Measurements from ENCODE around the gene AGAP1. TPM values are rescaled to one million over a fixed set of nuclear protein-coding genes. Genes with fewer than 3 reads are reported as not detected.

The AGAP1 gene
- polyA plus RNA-seq, 1 donor from 2014 or later, result 17.4 TPM

DNA sequence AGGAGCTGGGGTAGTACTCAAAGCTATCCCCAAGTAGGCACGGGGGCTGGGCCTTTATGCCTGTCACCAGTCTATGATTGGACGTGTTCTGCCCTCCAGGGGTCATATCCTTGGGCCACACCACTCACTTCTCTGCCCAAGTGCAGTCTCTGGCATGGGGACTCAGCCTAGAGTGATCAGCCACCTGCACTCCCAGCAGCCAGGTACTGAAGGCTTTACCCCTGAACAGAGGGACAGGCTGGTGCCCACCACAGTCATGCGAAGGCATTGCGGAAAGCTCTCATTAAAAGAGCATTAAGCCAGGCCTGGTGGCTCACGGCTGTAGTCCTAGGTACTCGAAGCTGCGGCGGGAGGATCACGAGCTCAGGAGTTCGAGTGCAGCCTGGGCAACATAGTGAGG, 199.4 kb downstream of the AGAP1 start:
- no peak overlapping the region for H3K9ac ChIP-seq (ENCODE audit: low read length)
- no peak for TF ChIP-seq MXI1 (conservative IDR thresholded peaks at IDR 0.05; ENCODE audit: poor library complexity, severe bottlenecking)
- no peak for TF ChIP-seq POLR2AphosphoS5 (IDR thresholded peaks at IDR 0.05)
- no peak for TF ChIP-seq EZH2 (IDR thresholded peaks at IDR 0.05; ENCODE audit: borderline replicate concordance, insufficient read depth, low read length, poor library complexity, severe bottlenecking)
- TF ChIP-seq, protein P1, sequence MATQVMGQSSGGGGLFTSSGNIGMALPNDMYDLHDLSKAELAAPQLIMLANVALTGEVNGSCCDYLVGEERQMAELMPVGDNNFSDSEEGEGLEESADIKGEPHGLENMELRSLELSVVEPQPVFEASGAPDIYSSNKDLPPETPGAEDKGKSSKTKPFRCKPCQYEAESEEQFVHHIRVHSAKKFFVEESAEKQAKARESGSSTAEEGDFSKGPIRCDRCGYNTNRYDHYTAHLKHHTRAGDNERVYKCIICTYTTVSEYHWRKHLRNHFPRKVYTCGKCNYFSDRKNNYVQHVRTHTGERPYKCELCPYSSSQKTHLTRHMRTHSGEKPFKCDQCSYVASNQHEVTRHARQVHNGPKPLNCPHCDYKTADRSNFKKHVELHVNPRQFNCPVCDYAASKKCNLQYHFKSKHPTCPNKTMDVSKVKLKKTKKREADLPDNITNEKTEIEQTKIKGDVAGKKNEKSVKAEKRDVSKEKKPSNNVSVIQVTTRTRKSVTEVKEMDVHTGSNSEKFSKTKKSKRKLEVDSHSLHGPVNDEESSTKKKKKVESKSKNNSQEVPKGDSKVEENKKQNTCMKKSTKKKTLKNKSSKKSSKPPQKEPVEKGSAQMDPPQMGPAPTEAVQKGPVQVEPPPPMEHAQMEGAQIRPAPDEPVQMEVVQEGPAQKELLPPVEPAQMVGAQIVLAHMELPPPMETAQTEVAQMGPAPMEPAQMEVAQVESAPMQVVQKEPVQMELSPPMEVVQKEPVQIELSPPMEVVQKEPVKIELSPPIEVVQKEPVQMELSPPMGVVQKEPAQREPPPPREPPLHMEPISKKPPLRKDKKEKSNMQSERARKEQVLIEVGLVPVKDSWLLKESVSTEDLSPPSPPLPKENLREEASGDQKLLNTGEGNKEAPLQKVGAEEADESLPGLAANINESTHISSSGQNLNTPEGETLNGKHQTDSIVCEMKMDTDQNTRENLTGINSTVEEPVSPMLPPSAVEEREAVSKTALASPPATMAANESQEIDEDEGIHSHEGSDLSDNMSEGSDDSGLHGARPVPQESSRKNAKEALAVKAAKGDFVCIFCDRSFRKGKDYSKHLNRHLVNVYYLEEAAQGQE (IDR thresholded peaks at IDR 0.05; ENCODE audit: borderline replicate concordance), result no peak
- no peak for TF ChIP-seq SMC3 (conservative IDR thresholded peaks at IDR 0.05; ENCODE audit: poor library complexity)
- TF ChIP-seq TAF1 (IDR thresholded peaks at IDR 0.05; ENCODE audit: low read depth), result no peak
- TF ChIP-seq, protein P2, sequence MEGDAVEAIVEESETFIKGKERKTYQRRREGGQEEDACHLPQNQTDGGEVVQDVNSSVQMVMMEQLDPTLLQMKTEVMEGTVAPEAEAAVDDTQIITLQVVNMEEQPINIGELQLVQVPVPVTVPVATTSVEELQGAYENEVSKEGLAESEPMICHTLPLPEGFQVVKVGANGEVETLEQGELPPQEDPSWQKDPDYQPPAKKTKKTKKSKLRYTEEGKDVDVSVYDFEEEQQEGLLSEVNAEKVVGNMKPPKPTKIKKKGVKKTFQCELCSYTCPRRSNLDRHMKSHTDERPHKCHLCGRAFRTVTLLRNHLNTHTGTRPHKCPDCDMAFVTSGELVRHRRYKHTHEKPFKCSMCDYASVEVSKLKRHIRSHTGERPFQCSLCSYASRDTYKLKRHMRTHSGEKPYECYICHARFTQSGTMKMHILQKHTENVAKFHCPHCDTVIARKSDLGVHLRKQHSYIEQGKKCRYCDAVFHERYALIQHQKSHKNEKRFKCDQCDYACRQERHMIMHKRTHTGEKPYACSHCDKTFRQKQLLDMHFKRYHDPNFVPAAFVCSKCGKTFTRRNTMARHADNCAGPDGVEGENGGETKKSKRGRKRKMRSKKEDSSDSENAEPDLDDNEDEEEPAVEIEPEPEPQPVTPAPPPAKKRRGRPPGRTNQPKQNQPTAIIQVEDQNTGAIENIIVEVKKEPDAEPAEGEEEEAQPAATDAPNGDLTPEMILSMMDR (IDR thresholded peaks at IDR 0.05; ENCODE audit: poor library complexity, severe bottlenecking), result no peak
- no peak for TF ChIP-seq RAD21 (conservative IDR thresholded peaks at IDR 0.05)
- TF ChIP-seq EP300 (conservative IDR thresholded peaks at IDR 0.05; ENCODE audit: poor library complexity, severe bottlenecking), result no peak
- H3K4me2 ChIP-seq (ENCODE audit: low read length), result no peak overlapping the region
- no peaks in the 10 kb centered on the region for H3K36me3 ChIP-seq (ENCODE audit: insufficient read depth, low read length)
- peaks cover 43% of the 10 kb centered on the region for H3K79me2 ChIP-seq (replicated peaks; ENCODE audit: insufficient read depth, low read length)
- H4K20me1 ChIP-seq (ENCODE audit: insufficient read depth), result no peaks in the 10 kb centered on the region
- H3K4me3 ChIP-seq (ENCODE audit: low read length), result no peak overlapping the region
- no peaks in the 10 kb centered on the region for H3K9me3 ChIP-seq (ENCODE audit: low read length)
- no peak overlapping the region for H2AFZ ChIP-seq (ENCODE audit: low read depth, low read length)
- H3K27me3 ChIP-seq (ENCODE audit: insufficient read depth, low read depth, low read length), result no peaks in the 10 kb centered on the region
- no peaks in the 10 kb centered on the region for H3F3A ChIP-seq (ENCODE audit: insufficient read depth, low read length, poor library complexity, severe bottlenecking)
- H3K9me2 ChIP-seq (ENCODE audit: insufficient read depth, low read length), result no peaks in the 10 kb centered on the region
- no peak overlapping the region for H3K27ac ChIP-seq (ENCODE audit: low read length)

DNA sequence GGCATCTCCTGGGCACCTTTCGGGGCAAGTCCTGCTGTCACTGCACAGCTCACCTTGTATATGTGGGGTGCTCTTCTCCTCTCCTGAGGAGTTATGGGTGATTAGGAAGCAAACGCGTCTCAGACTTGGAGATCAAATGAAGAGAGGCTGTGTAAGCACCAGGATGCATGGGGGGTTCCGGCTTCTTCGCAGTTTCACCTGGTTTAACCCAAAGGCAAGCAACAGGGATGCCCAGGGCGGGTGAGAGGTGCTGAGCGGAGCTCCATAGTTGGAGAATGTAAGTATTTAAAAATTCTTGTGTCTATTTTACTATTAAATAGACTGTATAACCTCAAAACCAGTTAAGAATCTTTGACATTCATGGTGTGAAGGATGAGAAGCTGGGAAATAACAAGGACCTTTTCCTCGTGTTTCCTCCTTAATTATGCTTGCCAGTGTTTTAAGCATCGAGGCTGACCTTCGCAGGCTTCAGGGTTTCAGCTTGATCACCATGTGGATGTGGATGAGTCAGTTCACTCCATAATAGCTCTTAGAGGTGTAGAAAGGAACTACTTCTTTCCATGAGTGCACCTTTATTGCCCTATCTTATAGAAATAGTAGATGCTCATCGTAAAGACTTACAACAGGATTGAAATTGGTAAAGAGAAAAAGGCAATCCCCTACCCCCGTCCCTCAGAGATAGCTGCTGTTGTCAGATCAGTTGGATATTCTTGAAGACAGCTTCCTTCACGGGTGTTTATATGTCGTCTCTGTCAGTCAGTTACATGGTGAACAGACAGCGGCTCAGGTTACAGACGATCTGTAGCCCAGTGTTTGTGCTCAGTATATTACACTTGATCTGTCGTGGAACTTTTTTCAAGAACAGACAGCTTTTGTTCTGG, 201.1 kb downstream of the AGAP1 start:
- no peaks in the 10 kb centered on the region for H4K20me1 ChIP-seq (ENCODE audit: insufficient read depth)
- no peak overlapping the region for H3K4me2 ChIP-seq (ENCODE audit: low read length)
- H2AFZ ChIP-seq (ENCODE audit: low read depth, low read length), result no peak overlapping the region
- H3K27me3 ChIP-seq (ENCODE audit: insufficient read depth, low read depth, low read length), result no peaks in the 10 kb centered on the region
- no peaks in the 10 kb centered on the region for H3K36me3 ChIP-seq (ENCODE audit: insufficient read depth, low read length)
- H3K79me2 ChIP-seq (replicated peaks; ENCODE audit: insufficient read depth, low read length), result peaks cover 46% of the 10 kb centered on the region
- no peak overlapping the region for H3K9ac ChIP-seq (ENCODE audit: low read length)
- H3K9me2 ChIP-seq (ENCODE audit: insufficient read depth, low read length), result no peaks in the 10 kb centered on the region
- no peaks in the 10 kb centered on the region for H3K9me3 ChIP-seq (ENCODE audit: low read length)
- no peak overlapping the region for H3K4me3 ChIP-seq (ENCODE audit: low read length)
- H3F3A ChIP-seq (ENCODE audit: insufficient read depth, low read length, poor library complexity, severe bottlenecking), result no peaks in the 10 kb centered on the region
- TF ChIP-seq POLR2AphosphoS5 (IDR thresholded peaks at IDR 0.05), result peak; percentile 36
- TF ChIP-seq TAF1 (IDR thresholded peaks at IDR 0.05; ENCODE audit: low read depth), result no peak
- TF ChIP-seq EP300 (conservative IDR thresholded peaks at IDR 0.05; ENCODE audit: poor library complexity, severe bottlenecking), result peak; percentile 64
- H3K27ac ChIP-seq (ENCODE audit: low read length), result no peak overlapping the region

All from neural cell (in vitro differentiated cells).